Stomach smooth muscle (tissue), 2 donors: Measurements from ENCODE around the gene PIP5K1B.

ENCODE experiments used
- H3K27ac ChIP-seq: one replicate; pipeline ENCODE4 v1.7.0; 2013; ENCODE audit warnings: mild to moderate bottlenecking, low read length, inconsistent platforms
- H3K27me3 ChIP-seq, 2 donors: one replicate each; pipeline ENCODE4 v1.7.0; 2013; ENCODE audit warnings: low read length in 2 of 2; ENCODE audit not compliant: insufficient read depth in 2 of 2, control insufficient read depth in 1 of 2
- H3K36me3 ChIP-seq, 2 donors: one replicate each; pipeline ENCODE4 v1.7.0; 2013; ENCODE audit warnings: low read length in 2 of 2; ENCODE audit not compliant: control insufficient read depth in 2 of 2, insufficient read depth in 2 of 2
- H3K4me1 ChIP-seq: one replicate; pipeline ENCODE4 v1.7.0; 2013; ENCODE audit warnings: low read length; ENCODE audit not compliant: control insufficient read depth, insufficient read depth
- H3K4me3 ChIP-seq, 2 donors: one replicate each; pipeline ENCODE4 v1.7.0; 2013; ENCODE audit warnings: low read length in 2 of 2
- H3K9ac ChIP-seq, 2 donors: one replicate each; pipeline ENCODE4 v1.7.0; 2013; ENCODE audit warnings: low read length in 2 of 2, mild to moderate bottlenecking in 1 of 2
- H3K9me3 ChIP-seq, 2 donors: one replicate each; pipeline ENCODE4 v1.7.0; 2013; ENCODE audit warnings: low read length in 2 of 2; ENCODE audit not compliant: control insufficient read depth in 2 of 2
- donor health status: healthy.
- donor health status: Pancreatic carcinoma.

PIP5K1B gene

DNA sequence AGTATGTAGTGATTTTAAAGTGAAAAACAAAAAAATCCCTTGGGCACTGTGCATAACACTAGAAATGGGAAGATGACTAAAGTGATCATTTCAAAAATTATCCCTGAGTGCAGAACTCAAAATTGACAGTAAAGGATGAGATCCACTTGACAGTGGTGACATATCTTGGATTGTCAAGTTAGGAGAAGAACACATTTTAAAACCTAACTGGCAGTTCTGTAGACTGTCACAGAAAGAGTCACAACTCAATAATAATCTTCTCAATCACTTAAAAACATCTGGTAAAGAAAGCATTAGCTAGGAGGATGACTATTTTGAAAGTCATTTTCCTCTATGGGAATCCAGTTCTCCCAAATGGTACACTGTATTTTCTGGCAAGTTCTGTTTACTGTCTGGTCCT lies 127.1 kb downstream of the PIP5K1B start:
- Histone ChIP-seq H3K36me3 (no peaks in the 10 kb centered on the region), H3K27me3 (no peaks in the 10 kb centered on the region), H3K9ac (no peak overlapping the region), H3K27ac (no peak overlapping the region), H3K4me1 (no peaks in the 10 kb centered on the region), H3K9me3 (no peaks in the 10 kb centered on the region), H3K4me3 (no peak overlapping the region)

DNA sequence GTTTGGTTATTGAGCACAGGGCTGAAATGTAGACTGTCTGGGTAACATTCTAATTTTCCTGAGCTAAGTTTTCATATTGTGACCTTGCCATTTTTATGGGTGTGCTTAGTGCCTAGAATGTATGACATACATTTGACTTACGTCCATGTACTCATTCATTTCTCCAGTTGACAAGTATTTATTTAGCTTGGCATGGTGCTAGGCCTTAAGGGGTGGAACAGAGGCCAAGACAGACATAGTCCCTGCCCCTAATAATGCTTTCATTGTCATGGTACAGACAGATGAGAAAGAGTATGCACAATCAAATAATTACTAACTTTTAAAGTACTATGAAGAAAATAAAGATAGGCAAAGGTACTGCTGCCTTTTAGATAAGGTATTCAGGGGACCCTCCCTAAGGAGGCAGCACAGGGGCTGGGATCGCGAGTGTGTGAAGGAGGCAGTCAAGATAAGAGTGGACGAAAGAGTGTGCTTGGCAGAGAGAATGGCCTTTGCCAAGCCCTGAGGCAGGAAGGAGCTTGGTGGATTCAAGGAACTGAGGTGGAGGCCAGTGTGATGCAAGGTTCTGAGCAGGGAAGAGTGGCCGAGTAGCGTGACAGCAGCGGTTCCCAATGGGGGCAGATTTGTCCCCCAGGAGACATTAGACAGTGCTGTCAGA lies 128.0 kb downstream of the PIP5K1B start:
- H3K27me3 ChIP-seq = no peaks in the 10 kb centered on the region
- no peak overlapping the region for H3K4me3 ChIP-seq
- no peaks in the 10 kb centered on the region for H3K4me1 ChIP-seq
- no peaks in the 10 kb centered on the region for H3K36me3 ChIP-seq
- H3K9ac ChIP-seq = no peak overlapping the region
- no peak overlapping the region for H3K27ac ChIP-seq
- no peaks in the 10 kb centered on the region for H3K9me3 ChIP-seq

DNA sequence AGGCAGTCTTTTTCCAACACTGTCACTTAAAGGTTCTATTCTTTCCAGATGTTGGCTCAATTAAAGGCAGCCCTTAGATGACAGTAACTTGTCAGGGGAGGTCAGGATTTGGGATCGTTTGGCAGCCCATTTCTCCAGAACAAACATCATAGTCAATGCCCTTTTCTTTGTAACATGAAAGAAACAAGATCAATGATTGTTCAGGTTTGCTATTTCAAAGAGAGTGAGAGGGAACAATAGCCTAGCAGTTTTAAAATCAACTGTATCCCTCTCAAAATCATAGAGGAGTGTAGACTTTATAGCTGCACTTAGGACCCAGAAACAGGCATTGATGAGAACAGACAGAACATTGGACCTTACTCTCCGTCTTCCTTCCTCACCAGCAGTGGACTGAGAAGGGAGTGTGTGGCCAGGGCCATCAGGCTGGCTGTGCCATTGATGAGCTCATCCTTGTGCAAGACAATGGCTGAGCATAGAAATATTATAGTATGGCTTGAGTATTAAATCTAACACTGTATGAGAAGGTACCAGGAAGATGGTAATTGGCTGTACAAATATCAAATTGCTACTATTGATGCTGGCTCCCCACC lies 130.0 kb downstream of the PIP5K1B start:
- H3K27ac ChIP-seq = no peak overlapping the region
- H3K9ac ChIP-seq = no peak overlapping the region
- no peak overlapping the region for H3K4me3 ChIP-seq
- no peaks in the 10 kb centered on the region for H3K27me3 ChIP-seq
- no peaks in the 10 kb centered on the region for H3K9me3 ChIP-seq
- H3K4me1 ChIP-seq = no peaks in the 10 kb centered on the region
- H3K36me3 ChIP-seq = no peaks in the 10 kb centered on the region

DNA sequence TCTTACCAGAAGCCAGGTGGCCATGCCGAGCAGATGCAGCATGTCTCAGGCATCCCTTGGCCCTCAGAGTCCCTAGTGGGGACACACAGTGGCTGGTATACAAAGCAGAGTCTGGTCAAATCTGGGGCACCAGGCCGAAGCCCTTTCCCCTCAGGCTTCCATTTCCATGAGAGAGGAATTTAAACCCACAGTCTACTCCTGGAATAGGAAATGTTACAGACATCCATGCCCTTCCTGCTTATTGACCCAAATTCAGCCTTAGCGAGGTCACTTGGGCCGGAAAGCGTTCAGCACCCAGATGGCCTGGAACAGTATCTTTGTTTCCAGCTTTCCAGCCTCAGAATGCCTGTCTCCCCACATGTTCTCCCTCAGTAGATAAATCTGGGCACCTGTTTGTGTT lies 131.7 kb downstream of the PIP5K1B start:
- Histone ChIP-seq H3K36me3 (no peaks in the 10 kb centered on the region), H3K27ac (no peak overlapping the region), H3K4me1 (no peaks in the 10 kb centered on the region), H3K9ac (no peak overlapping the region), H3K27me3 (no peaks in the 10 kb centered on the region), H3K9me3 (no peaks in the 10 kb centered on the region), H3K4me3 (no peak overlapping the region)

DNA sequence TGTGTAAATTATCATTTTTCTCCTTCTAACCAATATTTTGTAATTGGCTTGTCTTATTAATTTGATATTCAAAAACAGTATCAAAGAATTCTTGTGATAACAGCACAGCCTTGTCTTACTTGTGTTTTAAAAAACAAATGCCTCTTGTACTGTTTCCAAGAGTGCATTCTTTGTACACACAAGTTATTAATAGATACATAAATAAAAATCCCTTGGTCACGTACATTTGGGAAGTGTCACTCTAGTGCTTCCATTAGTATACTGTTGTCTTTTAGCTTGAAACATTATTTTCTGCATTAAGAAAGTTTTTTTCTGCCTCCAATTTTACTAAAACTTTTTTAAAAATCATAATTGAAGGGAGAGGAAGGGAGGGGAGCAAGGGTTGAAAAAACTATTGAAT lies 133.2 kb downstream of the PIP5K1B start:
- no peaks in the 10 kb centered on the region for H3K4me1 ChIP-seq
- no peaks in the 10 kb centered on the region for H3K9me3 ChIP-seq
- no peak overlapping the region for H3K27ac ChIP-seq
- no peak overlapping the region for H3K4me3 ChIP-seq
- no peak overlapping the region for H3K9ac ChIP-seq
- H3K36me3 ChIP-seq = no peaks in the 10 kb centered on the region
- H3K27me3 ChIP-seq = no peaks in the 10 kb centered on the region

DNA sequence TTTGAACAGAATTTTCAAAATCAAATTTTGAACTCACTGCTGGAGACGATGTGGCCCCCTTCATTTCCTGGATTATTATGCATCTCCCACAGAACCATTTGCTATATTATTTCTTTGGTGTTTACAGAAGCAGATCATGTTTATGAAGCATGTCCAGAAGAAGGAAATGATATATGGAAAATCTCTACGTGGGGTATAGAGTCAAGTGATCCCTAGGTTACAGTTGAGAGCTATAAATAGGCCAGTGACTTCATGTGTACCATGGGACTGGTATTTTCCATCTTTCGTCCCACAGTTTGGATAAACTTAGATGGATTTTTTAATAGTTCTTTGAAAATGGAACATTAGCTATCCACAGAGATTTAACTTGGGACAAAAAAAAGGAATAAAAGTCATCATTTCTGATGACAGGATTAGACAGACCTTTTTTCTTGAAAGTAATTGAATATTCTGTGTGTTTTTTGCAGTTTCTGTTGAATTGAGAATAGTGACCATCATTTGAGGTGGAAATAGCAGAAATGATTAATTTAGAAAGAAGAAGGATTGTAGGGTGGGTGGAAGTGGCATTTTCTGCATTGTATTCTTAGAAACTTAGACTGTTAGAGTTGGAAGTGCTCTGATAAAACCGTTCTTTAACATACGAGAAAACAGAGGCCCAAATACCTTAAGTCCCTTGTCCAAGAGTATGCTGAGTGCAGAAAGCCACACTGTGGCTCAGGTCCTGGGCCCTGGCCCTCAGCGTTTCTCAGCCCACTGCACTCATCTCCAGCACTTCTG lies 136.4 kb downstream of the PIP5K1B start:
- H3K4me3 ChIP-seq = no peak overlapping the region
- H3K9ac ChIP-seq = no peak overlapping the region
- no peak overlapping the region for H3K27ac ChIP-seq
- no peaks in the 10 kb centered on the region for H3K27me3 ChIP-seq
- H3K9me3 ChIP-seq = no peaks in the 10 kb centered on the region
- no peaks in the 10 kb centered on the region for H3K36me3 ChIP-seq
- no peaks in the 10 kb centered on the region for H3K4me1 ChIP-seq

DNA sequence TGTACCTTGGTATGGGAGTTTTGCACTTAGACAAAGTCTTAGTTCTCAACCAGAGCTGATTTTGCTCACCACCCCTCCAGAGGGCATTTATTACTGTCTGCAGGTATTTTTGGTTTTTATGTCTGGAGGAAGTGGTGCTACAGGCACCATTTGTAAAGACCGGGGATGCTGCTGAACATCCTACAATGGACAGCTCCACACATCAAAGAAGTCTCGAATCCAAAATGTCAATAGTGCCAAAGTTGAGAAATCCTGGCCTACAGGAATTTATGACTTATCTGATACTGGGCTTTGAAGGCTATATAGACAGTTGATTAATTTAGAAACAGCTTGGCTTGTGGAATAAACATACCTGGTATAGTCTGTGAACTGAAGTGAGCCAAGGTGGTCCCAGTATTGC lies 137.5 kb downstream of the PIP5K1B start:
- Histone ChIP-seq H3K4me3 (no peak overlapping the region), H3K9me3 (no peaks in the 10 kb centered on the region), H3K4me1 (no peaks in the 10 kb centered on the region), H3K27ac (no peak overlapping the region), H3K9ac (no peak overlapping the region), H3K27me3 (no peaks in the 10 kb centered on the region), H3K36me3 (no peaks in the 10 kb centered on the region)

DNA sequence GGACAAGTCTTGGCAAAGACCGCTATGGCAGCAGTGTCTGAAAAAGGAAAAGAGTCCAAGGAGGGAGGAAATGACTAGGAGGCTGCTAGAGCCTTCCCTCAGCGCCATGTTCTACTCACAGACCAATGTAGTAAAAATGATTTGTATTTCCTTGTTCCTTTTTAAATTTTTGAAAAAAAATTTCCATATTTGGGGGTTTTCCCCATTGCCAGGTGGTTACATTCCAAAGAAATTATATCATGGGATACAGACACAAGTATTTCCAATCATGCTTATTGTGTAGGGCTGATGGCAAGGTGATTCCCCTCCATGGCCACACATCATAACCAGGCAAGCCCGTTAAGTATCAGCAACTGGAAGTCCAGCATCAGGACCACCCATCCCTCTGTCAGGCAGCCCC lies 138.2 kb downstream of the PIP5K1B start:
- Histone ChIP-seq H3K36me3 (no peaks in the 10 kb centered on the region), H3K27me3 (no peaks in the 10 kb centered on the region), H3K9me3 (no peaks in the 10 kb centered on the region), H3K9ac (no peak overlapping the region), H3K4me3 (no peak overlapping the region), H3K4me1 (no peaks in the 10 kb centered on the region), H3K27ac (no peak overlapping the region)

DNA sequence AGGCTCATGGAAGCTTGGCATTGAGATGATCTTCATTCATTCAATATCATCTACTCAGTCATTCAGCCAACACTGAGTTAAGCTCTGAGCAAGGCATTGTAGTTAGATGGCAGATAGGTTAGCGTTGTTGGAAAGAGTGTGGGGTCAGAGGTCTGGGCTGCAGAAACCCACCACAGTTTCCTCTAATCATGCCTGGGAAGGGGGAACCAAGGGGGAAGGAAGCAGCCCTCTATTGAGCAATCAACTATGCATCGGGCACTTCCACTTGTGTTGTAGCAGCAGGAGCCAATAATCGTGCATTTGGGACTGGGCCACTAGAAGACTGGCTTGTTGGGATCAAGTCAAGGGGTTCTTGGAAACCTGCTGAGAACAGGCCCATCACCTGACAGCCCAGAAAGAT lies 139.1 kb downstream of the PIP5K1B start:
- Histone ChIP-seq H3K9me3 (no peaks in the 10 kb centered on the region), H3K27me3 (no peaks in the 10 kb centered on the region), H3K4me3 (no peak overlapping the region), H3K36me3 (no peaks in the 10 kb centered on the region), H3K27ac (no peak overlapping the region), H3K4me1 (no peaks in the 10 kb centered on the region), H3K9ac (no peak overlapping the region)

DNA sequence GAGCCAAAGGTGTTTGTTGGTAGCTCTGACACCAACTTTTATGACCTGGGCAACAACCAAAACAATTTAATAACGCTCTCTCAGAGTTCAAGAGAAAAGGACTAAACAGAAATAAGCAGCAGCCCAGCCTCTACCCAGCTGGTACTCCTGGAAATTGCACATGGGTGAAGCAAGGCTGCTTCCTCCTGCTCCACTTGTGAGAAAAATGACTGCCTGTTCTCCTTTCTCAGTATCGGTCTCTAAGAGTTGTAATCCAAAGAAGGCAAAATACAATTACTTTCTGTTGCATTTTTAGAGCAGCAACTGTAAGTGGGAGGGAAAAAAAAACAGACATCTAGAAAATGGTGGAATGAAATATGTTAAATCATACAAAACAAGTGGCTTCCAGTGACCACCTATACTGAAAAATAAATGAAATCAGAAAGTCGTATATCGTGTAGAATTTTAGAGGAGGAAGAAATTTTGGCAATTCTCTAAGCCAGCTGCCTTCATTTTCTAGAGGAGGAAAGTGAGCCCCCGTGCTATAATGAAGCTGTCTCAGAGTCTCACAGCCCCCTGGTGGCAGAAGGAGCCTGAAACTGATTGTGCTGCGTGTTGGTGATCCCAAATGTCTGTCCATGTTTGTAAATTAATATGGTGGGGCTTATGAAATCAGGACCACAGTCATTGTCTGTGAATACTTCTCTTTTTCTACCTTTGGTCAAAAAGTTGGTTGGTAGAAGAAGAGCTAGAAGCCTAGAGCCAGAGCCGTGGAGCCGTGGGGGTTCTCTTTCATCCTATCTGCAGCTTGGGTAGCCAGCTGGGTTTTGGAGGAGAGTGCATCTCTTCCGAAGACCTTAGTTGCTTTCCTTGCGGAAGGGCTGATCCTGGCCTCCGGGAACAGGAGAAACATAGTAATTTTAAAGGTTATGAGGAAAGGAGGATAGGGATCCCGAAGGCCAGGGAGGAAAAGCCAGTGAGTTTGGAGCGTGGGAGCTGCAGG lies 139.9 kb downstream of the PIP5K1B start:
- H3K4me1 ChIP-seq = no peaks in the 10 kb centered on the region
- H3K27me3 ChIP-seq = no peaks in the 10 kb centered on the region
- H3K9ac ChIP-seq = no peak overlapping the region
- no peaks in the 10 kb centered on the region for H3K36me3 ChIP-seq
- no peak overlapping the region for H3K27ac ChIP-seq
- no peak overlapping the region for H3K4me3 ChIP-seq
- no peaks in the 10 kb centered on the region for H3K9me3 ChIP-seq
